ENCODE results near the gene SEPTIN10.
"Not testable (repeated sequence)": the region's sequence is repeated elsewhere in the genome, so short reads cannot be mapped to it uniquely, and the experiment has no call there.

The SEPTIN10 gene

DNA sequence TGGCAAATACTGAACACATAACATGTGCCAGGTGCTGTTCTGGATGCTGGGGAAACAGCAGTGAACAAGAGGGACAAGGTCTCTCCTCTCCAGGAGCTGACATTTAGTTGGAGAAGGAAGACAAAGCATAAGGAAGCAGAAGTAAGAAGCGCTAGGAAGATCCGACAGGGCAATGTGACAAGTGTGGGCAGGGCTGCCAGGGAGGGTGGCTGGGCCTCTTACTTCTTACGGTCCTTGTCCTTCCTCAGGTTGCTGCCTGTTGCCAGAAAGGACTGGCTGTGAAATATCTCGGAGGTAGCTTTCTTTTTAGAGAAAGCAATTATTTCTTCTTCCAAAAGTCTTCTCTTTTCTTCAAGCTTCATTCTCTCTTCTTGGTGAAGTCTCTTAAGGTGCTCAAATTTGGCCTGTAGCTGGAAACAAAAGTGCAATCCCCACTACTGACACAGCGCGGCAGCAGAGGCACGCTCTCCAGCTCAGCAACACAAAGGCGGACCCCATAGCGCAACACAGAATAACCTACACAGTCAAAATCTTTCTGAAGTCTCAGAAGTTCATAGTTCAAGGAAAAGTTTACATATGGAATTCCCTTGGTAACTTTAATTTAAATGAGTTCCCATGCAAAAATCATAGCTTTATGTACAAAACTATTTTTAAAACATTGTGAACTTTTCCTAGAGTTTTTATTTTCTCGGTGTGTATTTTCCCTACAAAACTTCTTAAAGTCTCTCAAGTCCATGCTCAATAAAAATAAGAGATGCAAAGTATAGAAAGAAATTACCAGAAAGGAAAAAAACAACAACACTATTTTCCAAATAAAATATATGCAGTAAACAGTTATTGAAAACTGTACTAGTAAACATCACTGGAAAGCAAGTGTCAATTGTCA is 67.7 kb downstream of the SEPTIN10 start:
- peak; percentile 23 for DNase-seq (ENCODE audit: low read depth)

DNA sequence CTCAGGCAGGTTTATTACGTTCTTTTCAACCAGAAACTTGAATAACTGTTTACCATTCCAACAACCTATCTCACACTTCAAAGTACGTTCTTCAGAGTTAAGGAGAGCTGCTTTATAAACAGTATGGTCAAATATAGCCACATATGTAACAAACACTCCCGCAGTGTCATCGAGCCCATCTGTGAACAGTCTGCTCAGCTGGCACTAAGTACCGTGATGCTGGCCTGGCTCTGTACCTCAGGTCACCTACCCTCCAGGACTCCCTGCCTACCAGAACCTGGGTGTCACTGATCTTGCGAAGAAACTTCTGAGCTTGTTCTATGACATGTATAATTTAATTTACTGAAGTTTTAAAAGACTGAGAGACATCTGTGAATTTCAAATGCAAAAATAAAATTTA is 71.4 kb downstream of the SEPTIN10 start:
- DNase-seq (ENCODE audit: low read depth): no peak

DNA sequence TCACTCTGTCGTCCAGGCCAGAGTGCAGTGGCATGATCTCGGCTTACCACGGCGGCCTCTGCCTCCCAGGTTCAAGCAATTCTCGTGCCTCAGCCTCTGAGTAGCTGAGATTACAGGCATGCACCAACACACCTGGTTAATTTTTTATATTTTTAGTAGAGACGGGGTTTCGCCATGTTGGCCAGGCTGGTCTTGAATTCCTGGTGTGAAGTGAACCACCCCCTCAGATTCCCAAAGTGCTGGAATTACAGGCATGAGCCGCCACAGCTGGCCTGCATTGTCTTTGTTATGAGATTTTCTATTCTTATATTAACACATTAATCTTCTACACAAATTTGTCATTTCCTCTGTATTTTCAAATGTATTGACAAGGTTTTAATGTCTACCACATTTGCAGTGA is 75.2 kb downstream of the SEPTIN10 start:
- no peak for DNase-seq (ENCODE audit: low read depth)

DNA sequence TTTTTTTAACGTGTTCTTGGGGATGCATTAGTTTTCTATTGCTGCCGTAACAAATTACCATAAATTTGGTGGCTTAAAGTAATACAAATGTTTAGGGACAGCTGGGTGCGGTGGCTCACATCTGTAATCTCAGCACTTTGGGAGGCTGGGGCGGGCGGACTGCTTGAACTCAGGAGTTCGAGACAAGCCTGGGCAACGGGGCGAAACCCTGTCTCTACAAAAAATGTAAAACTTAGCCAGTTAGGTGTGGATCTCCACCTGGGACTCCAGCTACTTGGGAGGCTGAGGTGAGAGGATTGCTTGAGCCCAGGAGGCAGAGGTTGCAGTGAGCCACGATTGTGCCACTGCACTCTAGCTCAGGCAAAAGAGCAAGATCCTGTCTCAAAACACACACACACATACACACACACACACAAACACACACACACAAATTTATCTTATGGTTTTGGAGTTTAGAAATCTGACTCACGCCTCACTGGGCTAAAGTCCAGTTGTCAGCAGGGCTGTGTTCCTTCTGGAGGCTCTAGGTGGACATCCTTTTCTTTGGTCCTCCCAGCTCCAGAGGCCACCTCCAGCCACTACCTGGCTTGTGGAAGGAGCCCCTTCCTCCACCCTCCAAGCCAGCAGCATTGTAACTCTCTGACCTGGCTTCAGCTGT is 76.1 kb downstream of the SEPTIN10 start:
- no peak for DNase-seq (ENCODE audit: low read depth)

DNA sequence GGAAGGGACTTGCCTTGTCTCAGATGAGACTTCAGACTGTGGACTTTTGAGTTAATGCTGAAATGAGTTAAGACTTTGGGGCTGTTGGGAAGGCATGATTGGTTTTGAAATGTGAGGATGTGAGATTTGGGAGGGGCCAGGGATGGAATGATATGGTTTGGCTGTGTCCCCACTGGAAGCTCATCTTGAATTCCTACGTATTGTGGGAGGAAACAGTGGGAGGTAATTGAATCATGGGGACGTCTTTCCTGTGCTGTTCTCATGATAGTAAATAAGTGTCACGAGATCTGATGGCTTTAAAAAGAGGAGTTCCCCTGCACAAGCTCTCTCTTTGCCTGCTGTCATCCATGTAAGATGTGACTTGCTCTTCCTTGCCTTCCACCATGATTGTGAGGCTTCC is 77.2 kb downstream of the SEPTIN10 start:
- not testable (repeated sequence) for DNase-seq (ENCODE audit: low read depth)

DNA sequence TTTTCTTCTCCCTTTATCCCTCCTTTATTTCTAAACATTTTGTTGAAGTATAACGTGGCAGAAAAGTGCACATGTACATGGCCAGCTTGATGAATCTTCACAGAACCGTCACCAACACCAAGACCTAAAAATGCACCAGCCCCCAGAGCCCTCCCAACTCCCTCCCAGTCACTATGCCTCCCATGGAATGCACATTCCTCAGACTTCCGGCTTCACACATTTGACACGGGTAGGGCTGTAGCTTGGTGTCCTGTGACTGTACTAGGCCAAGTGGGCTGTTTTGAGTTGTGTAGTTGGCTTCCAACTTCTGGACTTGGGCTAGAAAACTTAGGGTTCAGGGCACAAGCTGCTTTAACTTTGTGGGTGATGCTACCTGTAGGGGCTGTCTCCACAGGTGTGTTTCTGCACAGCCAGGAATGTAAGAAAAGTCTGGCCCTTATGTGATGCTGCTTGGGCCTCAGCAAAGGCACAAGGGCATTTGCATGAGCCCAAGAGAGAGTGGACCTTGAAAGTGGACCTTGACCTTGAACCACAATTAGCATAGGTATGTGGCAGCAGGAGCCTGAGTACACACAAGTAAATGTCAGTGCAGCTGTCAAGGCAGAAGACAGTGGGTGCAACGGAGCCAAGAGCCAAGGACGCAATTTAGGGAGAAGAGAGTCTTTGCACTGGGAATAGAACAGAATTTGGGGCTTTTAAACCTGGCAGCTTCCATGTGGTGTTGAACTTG is 78.4 kb downstream of the SEPTIN10 start:
- DNase-seq (ENCODE audit: low read depth): no peak

DNA sequence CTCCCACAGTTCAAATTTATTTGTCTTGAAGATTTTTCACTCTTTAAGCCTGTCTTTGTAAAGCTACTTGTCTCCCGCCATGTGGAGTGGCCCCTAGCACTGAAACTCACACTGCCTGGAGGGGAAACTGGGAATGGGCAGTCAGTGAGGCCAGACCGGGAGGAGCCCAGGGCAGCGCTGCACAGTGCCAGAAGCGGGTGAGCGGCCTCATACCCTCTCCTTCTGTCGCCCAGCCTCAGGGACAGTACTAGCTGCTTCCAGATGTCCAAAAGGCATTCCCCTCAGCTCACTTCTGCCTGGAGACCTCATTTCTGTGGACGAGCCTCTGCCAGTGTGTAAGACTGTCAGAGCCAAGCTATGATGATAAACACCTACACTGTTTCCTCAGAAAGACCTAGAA is 79.9 kb downstream of the SEPTIN10 start:
- no peak for DNase-seq (ENCODE audit: low read depth)

DNA sequence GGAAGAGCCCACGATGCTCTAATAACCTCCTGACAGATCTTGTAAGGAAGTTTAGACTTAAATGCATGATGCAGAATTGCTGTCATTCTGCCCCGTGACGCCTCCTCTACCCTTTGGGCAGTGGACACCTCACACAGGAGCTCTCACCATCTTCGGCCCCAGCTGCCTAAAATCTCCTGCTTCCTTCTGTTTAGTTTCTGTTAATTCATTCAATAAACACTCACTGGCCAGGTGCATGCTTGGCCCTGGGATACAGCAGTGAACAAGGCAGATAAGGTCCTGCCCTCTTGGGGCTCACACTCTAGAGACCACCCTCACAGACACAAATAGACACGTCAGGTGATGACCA is 81.1 kb downstream of the SEPTIN10 start:
- DNase-seq (ENCODE audit: low read depth): no peak

DNA sequence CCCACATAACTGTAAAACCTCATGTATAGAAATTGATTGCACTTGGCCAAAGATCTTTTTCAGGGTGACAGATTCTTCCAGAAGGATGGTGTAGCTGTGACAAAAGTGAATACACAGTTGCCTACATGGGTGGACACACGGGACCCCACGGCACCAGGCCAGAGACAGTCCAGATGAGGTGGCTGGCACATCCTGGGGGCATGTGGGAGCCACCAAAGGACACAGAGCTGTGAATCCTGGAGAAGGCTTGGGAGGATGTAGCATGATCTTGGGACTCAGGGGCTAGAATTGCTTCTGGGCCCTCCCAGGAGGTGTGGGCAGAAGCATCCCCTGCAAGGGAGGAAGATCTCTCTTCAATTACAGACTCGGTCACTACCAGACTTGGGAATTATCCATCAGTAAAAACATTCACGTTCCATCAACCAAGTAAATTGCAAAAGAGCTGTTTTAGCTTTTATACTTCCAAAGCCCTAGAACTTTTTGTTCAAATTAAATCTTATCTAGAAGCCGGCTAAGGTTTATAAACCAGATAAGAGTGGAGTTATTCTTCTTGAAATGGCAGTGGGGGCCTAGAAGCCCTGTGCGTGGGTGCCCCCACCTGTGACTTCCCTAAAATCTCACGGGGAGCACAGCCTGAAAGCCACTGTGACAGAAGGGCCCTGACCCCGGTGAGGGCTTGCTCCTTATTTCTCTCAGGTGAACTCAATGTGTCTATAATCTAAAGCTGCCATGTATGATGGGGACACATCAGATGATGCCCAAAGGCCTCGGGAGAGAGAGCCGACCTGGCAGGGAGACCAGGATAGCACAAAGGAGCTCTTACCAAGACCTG is 81.7 kb downstream of the SEPTIN10 start:
- no peak for DNase-seq (ENCODE audit: low read depth)

DNA sequence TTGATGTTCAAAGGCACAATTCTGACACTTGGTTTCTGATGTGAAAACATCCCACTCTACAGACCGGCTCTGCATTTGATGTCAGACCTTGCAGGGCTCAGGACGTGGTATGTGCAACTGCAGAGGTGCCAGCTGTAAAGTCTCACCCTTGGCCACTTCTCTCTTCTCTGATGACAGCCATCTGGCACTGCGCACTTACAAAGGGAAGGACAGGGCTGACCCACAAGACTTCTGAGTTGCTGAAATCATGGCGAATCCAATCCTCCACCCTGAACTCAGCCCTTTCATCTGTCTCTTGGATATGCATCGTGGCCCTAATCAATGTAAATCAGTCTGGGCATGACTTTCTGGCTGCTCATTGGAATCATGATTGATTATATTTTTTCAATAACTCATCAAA is 82.5 kb downstream of the SEPTIN10 start:
- no peak for DNase-seq (ENCODE audit: low read depth)

DNA sequence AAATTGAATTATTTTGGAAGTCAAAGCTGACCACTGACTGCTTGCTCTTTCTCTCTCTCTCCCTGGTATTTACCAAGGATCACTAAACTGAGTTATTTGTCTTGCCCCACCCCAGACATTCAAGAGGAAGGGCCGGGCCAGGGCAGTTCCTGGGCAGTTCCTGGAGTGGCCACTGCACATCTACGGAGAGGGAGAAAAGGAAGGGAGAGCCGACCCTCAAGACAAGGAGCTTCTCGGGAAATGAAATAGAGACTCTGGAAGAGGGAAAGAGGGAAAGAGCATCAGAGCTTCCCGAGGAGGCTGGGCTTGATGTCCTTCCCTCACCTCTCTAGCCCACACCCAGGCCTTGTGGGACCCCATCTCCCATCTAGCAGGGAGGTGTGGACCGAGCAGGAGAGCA is 83.1 kb downstream of the SEPTIN10 start:
- DNase-seq (ENCODE audit: low read depth): no peak

DNA sequence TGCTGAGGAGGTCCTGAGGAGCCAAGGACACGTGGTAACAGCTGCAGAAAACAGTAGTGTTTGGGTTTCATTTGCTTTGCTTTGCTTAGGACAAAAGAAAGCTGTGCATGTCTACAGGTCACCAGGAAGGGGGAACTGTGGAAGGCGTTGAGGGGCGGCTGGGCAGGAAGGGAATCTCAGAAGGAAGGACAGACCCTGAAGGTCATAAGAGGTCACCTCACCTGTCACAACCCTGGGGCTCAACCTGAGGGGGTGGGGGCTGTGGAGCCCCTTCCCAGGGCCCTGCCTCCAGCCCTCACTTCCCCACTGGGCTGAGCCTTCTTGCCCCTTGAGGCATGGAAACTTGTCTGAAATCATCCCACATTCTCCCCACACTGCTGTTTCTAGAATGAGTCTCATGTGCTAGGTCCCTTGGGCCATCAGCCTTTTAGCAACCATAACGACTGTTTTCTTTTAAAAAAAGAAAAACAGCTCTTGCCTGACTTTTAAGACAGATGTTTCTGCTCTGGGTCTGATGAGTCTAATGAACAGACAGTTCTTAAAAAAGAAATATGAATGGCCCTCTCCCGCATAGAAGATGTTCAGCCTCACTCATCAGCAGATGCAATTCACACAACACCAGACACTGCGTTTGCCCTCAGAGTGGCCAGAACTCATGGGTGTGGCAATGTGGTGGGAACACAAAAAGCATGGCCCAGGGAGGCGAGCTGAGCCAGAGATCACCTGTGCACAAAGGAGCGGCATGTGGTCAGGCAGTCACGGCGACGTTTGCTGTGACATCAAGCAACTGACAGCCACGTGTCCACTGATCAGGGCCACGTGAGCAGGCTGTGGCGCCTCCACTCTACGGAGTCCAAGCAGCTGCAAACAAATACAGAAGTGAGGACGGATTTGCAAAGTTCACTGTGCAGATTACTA is 84.0 kb downstream of the SEPTIN10 start:
- DNase-seq (ENCODE audit: low read depth): no peak

DNA sequence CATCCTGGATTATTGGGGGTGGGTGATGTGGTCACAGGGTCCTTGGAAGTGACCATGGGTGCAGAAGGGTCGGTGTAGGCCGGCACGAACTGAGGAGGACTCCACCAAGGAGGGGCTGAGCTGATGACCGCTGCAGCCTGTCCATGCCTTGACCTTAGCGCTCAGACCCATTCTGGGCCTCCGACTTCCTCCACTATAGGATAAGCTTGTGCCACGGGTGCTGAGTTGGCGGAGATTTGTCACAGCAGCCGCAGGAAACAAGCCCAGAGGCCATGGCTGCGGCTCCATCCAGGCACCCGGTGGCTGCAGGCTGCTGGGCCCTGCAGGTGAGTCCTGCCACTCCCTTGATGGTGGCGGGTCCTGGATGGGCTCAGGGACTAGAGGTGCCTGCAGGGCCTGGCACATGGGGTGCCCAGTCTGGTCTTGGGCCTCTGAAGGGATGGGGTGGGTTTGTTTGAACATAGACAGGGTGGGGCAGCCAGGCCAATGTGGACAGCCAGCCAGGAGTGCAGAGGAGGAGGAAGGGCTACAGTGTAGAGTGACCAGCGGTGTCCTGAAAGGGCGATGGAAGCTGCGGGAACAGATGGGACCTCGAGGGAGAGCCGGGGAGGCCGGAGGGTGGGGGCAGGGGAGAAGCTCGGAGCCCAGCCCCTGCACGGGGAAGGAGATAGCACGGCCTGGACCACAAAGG is 84.8 kb downstream of the SEPTIN10 start:
- no peak for DNase-seq (ENCODE audit: low read depth)

DNA sequence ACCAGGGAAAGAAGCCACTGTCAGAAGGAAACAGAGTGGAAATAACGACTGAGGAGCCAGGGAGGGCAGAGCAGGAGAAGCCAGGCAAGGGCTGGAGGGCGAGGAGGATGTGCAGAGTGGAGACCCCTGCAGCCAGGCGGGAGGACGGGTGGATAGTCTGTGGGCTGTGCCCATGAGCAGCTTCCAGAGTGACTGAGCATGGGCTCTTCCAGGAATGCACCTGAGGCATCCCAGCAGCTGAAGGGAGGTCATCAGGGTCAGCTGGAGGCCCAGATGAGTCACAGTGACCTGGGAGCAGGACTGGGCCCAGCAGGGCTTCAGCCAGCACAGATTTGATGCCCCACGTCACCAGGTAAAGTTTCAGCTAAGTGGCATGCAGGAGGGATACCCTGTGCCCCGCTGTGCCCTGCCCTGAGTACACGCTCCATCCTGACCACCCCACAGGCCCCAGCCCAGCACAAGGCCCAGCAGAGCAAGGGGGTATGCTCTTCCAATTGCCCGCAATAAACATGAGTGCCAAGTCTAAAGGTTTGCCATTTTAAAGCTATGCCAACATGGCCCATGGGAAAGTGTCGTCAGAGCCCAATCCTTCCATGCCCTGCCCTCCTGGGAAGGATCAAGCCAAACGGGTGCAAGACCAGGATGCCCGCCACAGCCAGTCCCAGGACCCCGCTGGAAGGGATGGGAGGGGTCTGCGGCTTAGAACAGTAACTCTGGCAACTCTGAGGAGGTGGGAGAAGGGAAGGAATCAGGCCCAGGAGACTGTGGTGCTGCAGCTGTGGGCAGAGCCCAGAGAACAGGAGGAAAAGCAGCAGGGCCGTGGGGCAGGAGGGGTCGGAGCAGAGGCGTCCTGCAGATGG is 85.7 kb downstream of the SEPTIN10 start:
- no peak for DNase-seq (ENCODE audit: low read depth)

DNA sequence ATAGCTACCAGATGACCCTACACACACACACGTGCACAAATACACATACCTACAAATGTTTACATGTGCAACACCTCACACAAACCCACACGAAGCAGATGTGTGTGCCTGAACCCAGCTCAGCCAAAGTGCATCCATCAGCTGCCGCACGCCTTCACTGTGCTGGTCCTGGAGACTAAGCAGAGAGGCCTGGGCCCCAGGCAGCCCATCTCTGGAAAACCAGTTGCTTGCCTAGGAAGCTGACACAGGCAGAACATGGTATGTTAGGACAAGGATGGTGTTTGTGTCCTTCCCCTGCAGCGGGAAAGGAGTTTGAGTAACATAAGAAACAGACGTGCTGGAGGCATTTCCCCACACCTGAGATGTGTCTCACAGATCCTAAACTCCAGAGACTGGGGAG is 86.7 kb downstream of the SEPTIN10 start:
- no peak for DNase-seq (ENCODE audit: low read depth)

DNA sequence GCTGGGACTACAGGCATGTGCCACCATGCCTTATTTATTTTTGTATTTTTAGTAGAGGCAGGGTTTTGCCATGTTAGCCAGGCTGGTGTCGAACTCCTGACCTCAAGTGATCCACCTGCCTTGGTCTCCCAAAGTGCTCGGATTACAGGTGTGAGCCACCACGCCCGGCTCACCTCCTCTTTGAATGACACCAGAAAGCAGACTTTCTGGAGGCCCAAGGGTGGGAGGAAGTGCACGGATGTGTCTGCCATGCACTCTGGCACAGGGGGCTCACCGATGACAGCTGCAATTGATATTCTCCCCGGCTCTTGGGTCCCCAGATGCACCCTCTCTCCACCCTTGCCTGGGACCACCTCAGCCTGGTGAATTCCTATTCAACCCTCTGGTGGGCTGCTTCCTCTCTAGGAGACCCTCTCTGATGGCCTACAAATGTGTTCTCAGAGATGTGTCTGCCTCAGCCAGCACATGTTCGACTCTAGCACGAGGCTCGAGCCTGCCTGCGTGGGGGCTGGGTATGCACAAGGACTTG is 87.3 kb downstream of the SEPTIN10 start:
- DNase-seq (ENCODE audit: low read depth): no peak

DNA sequence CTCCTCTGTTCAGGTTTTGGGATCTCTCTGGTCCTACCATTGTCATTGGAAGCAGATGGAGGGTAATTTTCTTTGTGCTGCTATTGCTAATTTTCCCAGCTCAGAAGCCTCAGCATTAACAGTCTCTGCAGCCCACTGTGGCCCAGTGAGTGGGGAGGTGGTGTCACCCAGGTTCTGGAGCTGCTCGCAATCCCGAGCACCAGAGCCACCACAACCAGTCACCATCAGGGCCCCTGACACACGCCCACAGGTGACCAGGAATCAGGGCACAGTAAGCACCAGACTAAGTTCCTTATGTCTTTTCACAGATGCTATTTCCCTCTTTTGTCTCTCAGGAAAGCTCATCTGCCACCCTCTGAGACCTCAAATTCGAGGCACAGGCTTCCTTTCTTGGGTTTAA is 87.9 kb downstream of the SEPTIN10 start:
- DNase-seq (ENCODE audit: low read depth): no peak

DNA sequence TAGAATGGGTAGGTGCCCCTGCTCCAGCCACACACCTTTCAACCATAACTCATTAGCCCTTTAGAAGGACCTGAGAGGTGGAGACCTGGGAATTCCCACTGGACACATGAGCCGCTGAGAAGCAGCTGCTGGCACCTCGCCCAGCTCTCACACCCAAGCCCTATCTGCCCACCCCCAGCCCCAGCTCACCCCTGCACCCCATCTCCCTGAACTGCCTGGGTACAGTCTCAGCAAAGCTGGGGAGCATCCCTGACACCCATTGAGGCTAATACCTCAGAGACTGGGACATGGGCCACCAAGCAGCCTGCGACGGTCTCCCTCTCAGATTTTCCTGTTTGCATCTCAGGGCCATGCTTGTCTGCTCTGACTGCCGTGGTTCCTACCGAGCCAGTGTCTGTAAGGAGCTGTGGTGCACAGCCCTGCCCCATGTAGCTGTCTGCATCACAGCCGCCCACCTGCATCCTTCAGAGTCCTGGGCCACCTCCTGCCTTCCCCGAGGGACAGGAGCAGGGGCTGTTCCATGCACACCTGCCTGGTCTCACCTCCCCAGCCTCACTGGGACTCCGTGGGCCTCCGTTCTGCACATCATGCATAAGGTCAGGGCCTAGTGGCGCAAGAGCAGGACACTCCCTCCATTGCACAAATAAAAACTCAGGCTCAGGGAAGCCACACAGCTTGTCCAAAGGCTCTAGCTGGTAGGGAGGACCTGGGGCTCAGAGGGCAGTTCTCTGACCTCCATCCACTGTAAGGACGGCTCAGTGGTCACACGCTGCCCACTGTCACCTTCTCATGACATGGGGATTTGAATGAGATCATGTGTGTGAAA is 90.0 kb downstream of the SEPTIN10 start:
- DNase-seq (ENCODE audit: low read depth): no peak

All from activated T-helper 1 cell treated with Interleukin-2 at 50 U/mL for 16 hours (primary cell).